Measurements from ENCODE around the gene KCTD19.
"Not testable (repeated sequence)": the region's sequence is repeated elsewhere in the genome, so short reads cannot be mapped to it uniquely, and the experiment has no call there.

Gene KCTD19

GRCh38 chr16:67326472-67327309 is at the start of gene KCTD19, which contains the start of gene LRRC36:
TSS of gene KCTD19 (minus strand) at chr16:67326741. CDS start at chr16:67326707, 34 bp downstream.
TSS of gene LRRC36 (plus strand) at chr16:67326815. CDS start at chr16:67326863, 48 bp downstream.
- peak; percentile 8 to 76 for DNase-seq

GRCh38 chr16:67376012-67376411 is 49.5 kb upstream of the KCTD19 start:
- DNase-seq = not testable (repeated sequence)

- peak in 1 of 2 experiments; percentile 3 for DNase-seq
Observed at GRCh38 chr16:67372664-67373063, 46.1 kb upstream of the KCTD19 start.

GRCh38 chr16:67370661-67371060 is 44.1 kb upstream of the KCTD19 start:
- no peak for DNase-seq

GRCh38 chr16:67364600-67365235 is 38.2 kb upstream of the KCTD19 start:
- DNase-seq = no peak

- no peak for DNase-seq
Observed at GRCh38 chr16:67361038-67361437, 34.5 kb upstream of the KCTD19 start.

- DNase-seq = not testable (repeated sequence)
Observed at GRCh38 chr16:67359540-67360269, 33.2 kb upstream of the KCTD19 start.

- no peak for DNase-seq
Observed at GRCh38 chr16:67357561-67357960, 31.0 kb upstream of the KCTD19 start.

- DNase-seq = no peak
Observed at GRCh38 chr16:67356396-67356795, 29.9 kb upstream of the KCTD19 start.

- not testable (repeated sequence) for DNase-seq
Observed at GRCh38 chr16:67352463-67352862, 25.9 kb upstream of the KCTD19 start.

- DNase-seq = no peak
Observed at GRCh38 chr16:67350324-67350723, 23.8 kb upstream of the KCTD19 start.

- DNase-seq = peak in 1 of 2 experiments; percentile 54
Observed at GRCh38 chr16:67349172-67349571, 22.6 kb upstream of the KCTD19 start.

GRCh38 chr16:67346341-67346740 is 19.8 kb upstream of the KCTD19 start:
- DNase-seq = no peak

- DNase-seq = no peak
Observed at GRCh38 chr16:67345401-67345800, 18.9 kb upstream of the KCTD19 start.

- no peak for DNase-seq
Observed at GRCh38 chr16:67342616-67343015, 16.1 kb upstream of the KCTD19 start.

GRCh38 chr16:67341250-67341649 is 14.7 kb upstream of the KCTD19 start:
- no peak for DNase-seq

- DNase-seq = no peak
Observed at GRCh38 chr16:67339453-67339852, 12.9 kb upstream of the KCTD19 start.

- no peak for DNase-seq
Observed at GRCh38 chr16:67336648-67337047, 10.1 kb upstream of the KCTD19 start.

GRCh38 chr16:67336116-67336515 is 9.6 kb upstream of the KCTD19 start:
- no peak for DNase-seq

GRCh38 chr16:67333315-67333714 is 6.8 kb upstream of the KCTD19 start:
- no peak for DNase-seq

GRCh38 chr16:67329901-67330300 is 3.4 kb upstream of the KCTD19 start:
- no peak for DNase-seq

- no peak for DNase-seq
Observed at GRCh38 chr16:67327743-67328142, 1.2 kb upstream of the KCTD19 start.

GRCh38 chr16:67326115-67326471 is 448 bp downstream of the KCTD19 start:
- no peak for DNase-seq

GRCh38 chr16:67317853-67318252 is 8.7 kb downstream of the KCTD19 start:
- DNase-seq = no peak
